ENCODE measurements around the gene GPC6. TPM values are rescaled to one million over a fixed set of nuclear protein-coding genes. Genes with fewer than 3 reads are reported as not detected.

GPC6 gene
- total RNA-seq, 1 donor from 2014 or later, result not detected

GRCh38 chr13:94345374-94346195 is 1119.0 kb downstream of the GPC6 start:
- intact Hi-C loops (cut with micrococcal nuclease), result loop anchor here (1.0 to 2.0 kb wide), 2 partner anchors 16 to 29 kb away; no protein-coding TSS in a partner anchor
- H3K36me3 Mint-ChIP-seq (ENCODE audit: low read depth), result no peaks in the 10 kb centered on the region

GRCh38 chr13:94346261-94347019 is 1119.8 kb downstream of the GPC6 start:
- Mint-ChIP-seq H3K4me1 (peaks cover 17% of the 10 kb centered on the region), H3K27ac (peak overlapping the region; percentile 68), H3K4me3 (peak overlapping the region; percentile 7), H3K36me3 (ENCODE audit: low read depth) (no peaks in the 10 kb centered on the region), H3K27me3 (peaks cover 9% of the 10 kb centered on the region), H3K9me3 (peaks cover 5% of the 10 kb centered on the region)
- intact Hi-C loops (cut with micrococcal nuclease), result loop anchor here (1.0 to 2.0 kb wide), 2 partner anchors 17 to 30 kb away; no protein-coding TSS in a partner anchor
- no peak for DNase-seq

More at GRCh38 chr13:94345374-94346195, 1119.0 kb downstream of the GPC6 start:
- no peak overlapping the region for H3K4me3 Mint-ChIP-seq
- peak; percentile 64 for DNase-seq
- no peak overlapping the region for H3K27ac Mint-ChIP-seq
- H3K27me3 Mint-ChIP-seq, result peaks cover 12% of the 10 kb centered on the region
- H3K4me1 Mint-ChIP-seq, result peaks cover 13% of the 10 kb centered on the region
- H3K9me3 Mint-ChIP-seq, result peaks cover 5% of the 10 kb centered on the region

- Mint-ChIP-seq H3K27ac (peak overlapping the region; percentile 5), H3K36me3 (ENCODE audit: low read depth) (no peaks in the 10 kb centered on the region), H3K4me3 (no peak overlapping the region), H3K27me3 (peaks cover 4% of the 10 kb centered on the region), H3K4me1 (peaks cover 19% of the 10 kb centered on the region), H3K9me3 (peaks cover 5% of the 10 kb centered on the region)
- no peak for DNase-seq
- intact Hi-C loops (cut with micrococcal nuclease), result loop anchor here (1.0 to 2.0 kb wide), 4 partner anchors 24 to 557 kb away; no protein-coding TSS in a partner anchor
Measured at GRCh38 chr13:94351292-94351990, 1124.8 kb downstream of the GPC6 start.

- H3K4me1 Mint-ChIP-seq, result peaks cover 14% of the 10 kb centered on the region
- H3K27ac Mint-ChIP-seq, result no peak overlapping the region
- peaks cover 5% of the 10 kb centered on the region for H3K9me3 Mint-ChIP-seq
- intact Hi-C loops (cut with micrococcal nuclease), result no loop called here
- no peak overlapping the region for H3K4me3 Mint-ChIP-seq
- H3K36me3 Mint-ChIP-seq (ENCODE audit: low read depth), result no peaks in the 10 kb centered on the region
- DNase-seq, result no peak
- H3K27me3 Mint-ChIP-seq, result peaks cover 4% of the 10 kb centered on the region
Measured at GRCh38 chr13:94352057-94352456, 1125.5 kb downstream of the GPC6 start.

GRCh38 chr13:94353167-94353710 is 1126.6 kb downstream of the GPC6 start:
- Mint-ChIP-seq H3K9me3 (peaks cover 5% of the 10 kb centered on the region), H3K27ac (no peak overlapping the region), H3K4me1 (peaks cover 13% of the 10 kb centered on the region), H3K36me3 (ENCODE audit: low read depth) (no peaks in the 10 kb centered on the region), H3K4me3 (no peak overlapping the region), H3K27me3 (peaks cover 4% of the 10 kb centered on the region)
- intact Hi-C loops (cut with micrococcal nuclease), result no loop called here
- no peak for DNase-seq

- no peak for DNase-seq
- intact Hi-C loops (cut with micrococcal nuclease), result loop anchor here (10.0 kb wide), 1 partner anchor 935 kb away; no protein-coding TSS in a partner anchor
- Mint-ChIP-seq H3K27me3 (no peaks in the 10 kb centered on the region), H3K27ac (no peak overlapping the region), H3K9me3 (no peaks in the 10 kb centered on the region), H3K4me3 (no peak overlapping the region), H3K4me1 (peaks cover 2% of the 10 kb centered on the region), H3K36me3 (ENCODE audit: low read depth) (no peaks in the 10 kb centered on the region)
Measured at GRCh38 chr13:94359875-94360274, 1133.3 kb downstream of the GPC6 start.

- H3K27me3 Mint-ChIP-seq, result peaks cover 7% of the 10 kb centered on the region
- no peaks in the 10 kb centered on the region for H3K9me3 Mint-ChIP-seq
- H3K27ac Mint-ChIP-seq, result no peak overlapping the region
- DNase-seq, result peak; percentile 90
- no peak overlapping the region for H3K4me3 Mint-ChIP-seq
- H3K4me1 Mint-ChIP-seq, result peaks cover 2% of the 10 kb centered on the region
- no peaks in the 10 kb centered on the region for H3K36me3 Mint-ChIP-seq (ENCODE audit: low read depth)
- intact Hi-C loops (cut with micrococcal nuclease), result loop anchor here (1.0 to 10.0 kb wide), 3 partner anchors 170 to 938 kb away; no protein-coding TSS in a partner anchor
Measured at GRCh38 chr13:94362411-94362909, 1135.9 kb downstream of the GPC6 start.

- H3K9me3 Mint-ChIP-seq, result no peaks in the 10 kb centered on the region
- intact Hi-C loops (cut with micrococcal nuclease), result loop anchor here (10.0 kb wide), 1 partner anchor 942 kb away; no protein-coding TSS in a partner anchor
- H3K4me1 Mint-ChIP-seq, result peaks cover 2% of the 10 kb centered on the region
- no peak for DNase-seq
- no peak overlapping the region for H3K27ac Mint-ChIP-seq
- peaks cover 14% of the 10 kb centered on the region for H3K27me3 Mint-ChIP-seq
- H3K4me3 Mint-ChIP-seq, result no peak overlapping the region
- H3K36me3 Mint-ChIP-seq (ENCODE audit: low read depth), result no peaks in the 10 kb centered on the region
Measured at GRCh38 chr13:94366677-94367076, 1140.1 kb downstream of the GPC6 start.

GRCh38 chr13:94369972-94370436 is 1143.4 kb downstream of the GPC6 start:
- intact Hi-C loops (cut with micrococcal nuclease), result loop anchor here (10.0 kb wide), 1 partner anchor 945 kb away; no protein-coding TSS in a partner anchor
- Mint-ChIP-seq H3K36me3 (ENCODE audit: low read depth) (no peaks in the 10 kb centered on the region), H3K4me3 (no peak overlapping the region), H3K9me3 (no peaks in the 10 kb centered on the region), H3K4me1 (no peaks in the 10 kb centered on the region), H3K27ac (no peak overlapping the region), H3K27me3 (peaks cover 14% of the 10 kb centered on the region)
- DNase-seq, result no peak

GRCh38 chr13:94371855-94372254 is 1145.2 kb downstream of the GPC6 start:
- intact Hi-C loops (cut with micrococcal nuclease), result no loop called here
- no peak for DNase-seq
- Mint-ChIP-seq H3K27me3 (peaks cover 10% of the 10 kb centered on the region), H3K27ac (no peak overlapping the region), H3K4me1 (no peaks in the 10 kb centered on the region), H3K36me3 (ENCODE audit: low read depth) (no peaks in the 10 kb centered on the region), H3K4me3 (no peak overlapping the region), H3K9me3 (no peaks in the 10 kb centered on the region)

- no peak for DNase-seq
- Mint-ChIP-seq H3K4me3 (no peak overlapping the region), H3K9me3 (no peaks in the 10 kb centered on the region), H3K27ac (no peak overlapping the region), H3K27me3 (peaks cover 4% of the 10 kb centered on the region), H3K4me1 (no peaks in the 10 kb centered on the region), H3K36me3 (ENCODE audit: low read depth) (no peaks in the 10 kb centered on the region)
- intact Hi-C loops (cut with micrococcal nuclease), result no loop called here
Measured at GRCh38 chr13:94382517-94382916, 1155.9 kb downstream of the GPC6 start.

- no peak overlapping the region for H3K27ac Mint-ChIP-seq
- H3K4me1 Mint-ChIP-seq, result no peaks in the 10 kb centered on the region
- DNase-seq, result no peak
- intact Hi-C loops (cut with micrococcal nuclease), result no loop called here
- H3K27me3 Mint-ChIP-seq, result peaks cover 4% of the 10 kb centered on the region
- no peak overlapping the region for H3K4me3 Mint-ChIP-seq
- H3K9me3 Mint-ChIP-seq, result no peaks in the 10 kb centered on the region
- H3K36me3 Mint-ChIP-seq (ENCODE audit: low read depth), result no peaks in the 10 kb centered on the region
Measured at GRCh38 chr13:94382960-94383359, 1156.4 kb downstream of the GPC6 start.

Data from activated CD4-positive, alpha-beta T cell treated with anti-CD3 and anti-CD28 coated beads, Interleukin-2, amount 10 ng/mL, durations not matched to agents 24 days and 14 days (primary cell).